ENCODE measurements around the gene SAMSN1.
A peak's percentile ranks its signal among the peaks of the same experiment; 100 is the strongest.
"Not testable (repeated sequence)": the region's sequence is repeated elsewhere in the genome, so short reads cannot be mapped to it uniquely, and the experiment has no call there.

Gene SAMSN1

DNA sequence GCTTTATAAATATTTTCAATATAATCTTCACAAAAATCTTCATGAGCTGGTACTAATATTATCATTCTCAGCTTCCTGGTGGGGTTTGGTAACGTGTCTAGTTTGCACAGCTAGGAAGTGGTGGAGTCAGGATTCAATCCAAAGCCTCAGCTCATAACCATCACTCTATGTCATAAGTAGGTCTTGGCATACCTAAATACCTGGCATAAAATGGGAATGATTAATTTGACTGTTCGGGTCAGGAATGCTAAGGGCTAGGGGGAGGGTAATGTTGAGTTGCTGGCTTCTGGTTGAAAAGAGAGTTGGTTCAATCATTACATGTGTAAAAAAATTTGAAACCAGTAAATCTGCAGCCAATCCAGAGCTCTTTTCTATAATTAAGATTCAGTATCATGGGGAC lies 5.6 kb upstream of the SAMSN1 start:
- ATAC-seq (ENCODE audit: low read depth), result no peak
- no peaks in the 10 kb centered on the region for H3K27me3 Mint-ChIP-seq
- DNase-seq (ENCODE audit: low spot score in 2 of 2), result no peak
- peaks cover 37% of the 10 kb centered on the region for H3K4me1 Mint-ChIP-seq
- H3K27ac Mint-ChIP-seq, result no peak overlapping the region
- H3K36me3 Mint-ChIP-seq, result no peaks in the 10 kb centered on the region
- no peaks in the 10 kb centered on the region for H3K9me3 Mint-ChIP-seq
- H3K4me3 Mint-ChIP-seq, result no peak overlapping the region

DNA sequence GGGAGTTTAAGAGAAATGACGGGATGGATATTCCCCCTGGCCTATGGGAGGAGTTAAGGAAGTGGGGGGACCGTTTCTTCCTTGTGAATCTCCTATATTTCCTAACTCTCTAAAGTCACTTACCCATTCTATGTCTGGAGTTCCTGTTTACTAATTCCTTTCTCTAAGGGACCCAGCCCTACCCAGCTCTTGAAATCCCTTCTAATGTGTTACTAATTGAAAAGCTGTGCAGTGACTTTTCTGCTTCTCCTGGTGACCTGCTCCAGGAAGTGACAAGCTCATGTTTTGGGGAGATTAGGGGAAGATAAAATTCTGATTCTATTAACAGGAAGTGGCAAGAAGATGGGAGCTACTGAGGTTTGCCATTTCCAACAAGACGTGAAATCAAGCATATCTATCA lies 4.0 kb upstream of the SAMSN1 start:
- Mint-ChIP-seq H3K27ac (no peak overlapping the region), H3K36me3 (no peaks in the 10 kb centered on the region), H3K4me1 (peaks cover 27% of the 10 kb centered on the region), H3K9me3 (no peaks in the 10 kb centered on the region), H3K27me3 (no peaks in the 10 kb centered on the region), H3K4me3 (no peak overlapping the region)
- no peak for DNase-seq (ENCODE audit: low spot score in 2 of 2)
- no peak for ATAC-seq (ENCODE audit: low read depth)

DNA sequence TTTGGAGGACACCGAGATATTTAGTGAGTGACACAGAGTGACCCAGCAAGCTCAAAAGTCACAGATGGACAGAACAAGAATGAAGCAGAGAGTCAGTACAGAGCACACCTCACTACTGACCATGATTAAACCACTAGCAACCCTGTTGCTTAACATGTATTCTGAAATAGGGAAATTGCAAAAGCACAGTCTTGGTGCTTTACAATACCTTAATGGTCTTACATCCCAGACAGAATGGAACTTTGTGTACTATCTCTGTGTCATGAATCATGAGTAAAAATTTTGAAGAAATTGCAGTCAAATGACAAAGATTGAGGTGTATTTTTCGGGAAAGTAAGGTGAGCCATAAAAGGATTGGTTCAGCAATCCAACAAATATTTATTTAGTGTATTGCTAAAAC lies 2.7 kb upstream of the SAMSN1 start:
- H3K9me3 Mint-ChIP-seq, result no peaks in the 10 kb centered on the region
- H3K4me3 Mint-ChIP-seq, result no peak overlapping the region
- H3K27me3 Mint-ChIP-seq, result no peaks in the 10 kb centered on the region
- H3K36me3 Mint-ChIP-seq, result no peaks in the 10 kb centered on the region
- H3K4me1 Mint-ChIP-seq, result peaks cover 21% of the 10 kb centered on the region
- DNase-seq (ENCODE audit: low spot score in 2 of 2) (no peak), ATAC-seq (ENCODE audit: low read depth) (no peak)
- no peak overlapping the region for H3K27ac Mint-ChIP-seq

DNA sequence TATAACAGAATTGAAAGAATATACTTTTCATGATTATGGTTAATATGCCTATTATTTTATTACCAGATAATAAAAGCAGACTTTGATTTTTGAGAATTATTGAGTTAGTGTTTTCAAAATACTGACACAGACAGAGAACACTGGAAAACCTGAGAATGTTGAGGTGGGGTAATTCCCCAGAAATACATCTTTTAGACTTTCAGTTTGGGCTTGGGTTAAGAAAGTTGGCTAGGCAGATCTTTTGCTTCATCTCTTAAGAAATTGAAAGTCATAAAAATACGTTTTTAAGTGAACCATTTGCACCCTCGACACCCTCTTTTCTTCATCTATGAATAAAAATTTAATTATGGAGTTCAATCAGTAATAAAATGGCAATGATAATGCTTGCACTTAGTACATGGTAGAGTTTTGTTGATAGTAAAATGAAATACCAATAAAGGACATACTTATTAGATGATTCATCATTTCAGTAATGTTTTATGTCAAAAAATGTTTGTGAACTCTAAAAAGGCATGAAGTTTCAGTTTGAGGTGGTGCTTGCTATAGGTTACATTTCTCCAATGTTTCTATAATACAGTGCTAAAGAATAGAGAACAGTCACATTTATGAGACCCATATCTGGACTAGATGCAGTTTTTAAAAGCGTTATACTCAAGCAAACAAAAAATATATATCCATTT lies 1.9 kb upstream of the SAMSN1 start:
- H3K27me3 Mint-ChIP-seq, result no peaks in the 10 kb centered on the region
- no peaks in the 10 kb centered on the region for H3K9me3 Mint-ChIP-seq
- H3K36me3 Mint-ChIP-seq, result no peaks in the 10 kb centered on the region
- no peak overlapping the region for H3K4me3 Mint-ChIP-seq
- ATAC-seq (ENCODE audit: low read depth), result no peak
- DNase-seq (ENCODE audit: low spot score in 2 of 2), result no peak
- peaks cover 19% of the 10 kb centered on the region for H3K4me1 Mint-ChIP-seq
- H3K27ac Mint-ChIP-seq, result no peak overlapping the region

DNA sequence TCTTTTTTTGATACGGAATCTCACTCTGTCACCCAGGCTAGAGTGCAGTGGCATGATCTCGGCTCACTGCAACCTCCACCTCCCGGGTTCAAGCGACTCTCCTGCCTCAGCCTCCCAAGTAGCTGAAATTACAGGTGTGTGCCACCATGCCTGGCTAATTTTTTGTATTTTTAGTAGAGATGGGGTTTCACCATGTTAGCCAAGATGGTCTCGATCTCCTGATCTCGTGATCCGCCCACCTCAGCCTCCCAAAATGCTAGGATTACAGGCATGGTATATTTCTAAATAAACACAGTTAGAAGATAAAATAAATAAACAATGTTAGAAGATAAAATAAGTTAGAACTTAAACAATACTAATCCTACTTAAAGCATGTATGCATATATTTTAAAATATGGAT lies 604 bp upstream of the SAMSN1 start:
- Mint-ChIP-seq H3K4me3 (peak overlapping the region; percentile 24), H3K4me1 (peaks cover 28% of the 10 kb centered on the region)
- H3K9me3 Mint-ChIP-seq; H3K27me3 Mint-ChIP-seq; H3K36me3 Mint-ChIP-seq; H3K27ac Mint-ChIP-seq; ATAC-seq (ENCODE audit: low read depth); DNase-seq (ENCODE audit: low spot score in 2 of 2): not testable (repeated sequence)

DNA sequence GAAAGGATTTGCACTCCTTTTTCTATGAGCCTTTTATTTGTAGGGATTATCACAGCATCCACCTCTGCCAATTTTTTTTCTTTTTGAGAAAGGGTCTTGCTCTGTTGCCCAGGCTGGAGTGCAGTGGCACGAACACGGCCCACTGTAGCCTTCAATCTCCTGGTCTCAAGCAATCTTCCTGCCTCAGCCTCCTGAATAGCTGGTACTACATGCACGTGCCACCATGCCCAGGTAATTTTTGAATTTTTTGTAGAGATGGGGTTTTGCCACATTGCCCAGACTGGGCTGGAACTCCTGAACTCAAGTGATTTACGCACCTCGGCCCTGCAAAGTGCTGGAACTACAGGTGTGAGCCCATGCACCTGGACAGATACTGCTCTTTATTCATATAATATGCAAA lies 2.1 kb downstream of the SAMSN1 start:
- peak overlapping the region; percentile 81 for H3K4me3 Mint-ChIP-seq
- H3K27me3 Mint-ChIP-seq, result no peaks in the 10 kb centered on the region
- H3K27ac Mint-ChIP-seq, result peak overlapping the region; percentile 95
- no peak for DNase-seq (ENCODE audit: low spot score in 2 of 2)
- ATAC-seq (ENCODE audit: low read depth), result no peak
- H3K4me1 Mint-ChIP-seq, result peaks cover 33% of the 10 kb centered on the region
- H3K36me3 Mint-ChIP-seq, result peaks cover 5% of the 10 kb centered on the region
- H3K9me3 Mint-ChIP-seq, result no peaks in the 10 kb centered on the region

DNA sequence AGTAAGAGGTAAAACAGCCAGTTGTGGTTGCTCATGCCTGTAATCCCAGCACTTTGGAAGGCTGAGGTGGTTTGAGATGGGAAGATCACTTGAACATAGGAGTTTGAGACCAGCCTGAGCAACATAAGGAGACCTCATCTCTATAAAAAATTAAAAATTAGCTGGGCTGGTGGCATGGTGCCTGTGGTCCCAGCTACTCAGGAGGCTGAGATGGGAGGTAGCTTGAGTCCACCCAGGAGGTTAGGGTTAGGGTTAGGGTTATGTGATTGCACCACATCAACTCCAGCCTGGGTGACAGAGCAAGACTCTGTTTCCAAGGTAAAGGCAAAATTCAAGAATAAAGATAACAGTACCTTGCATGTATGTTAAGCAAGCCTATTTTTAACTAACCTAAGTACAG lies 3.5 kb downstream of the SAMSN1 start:
- ATAC-seq (ENCODE audit: low read depth), result no peak

DNA sequence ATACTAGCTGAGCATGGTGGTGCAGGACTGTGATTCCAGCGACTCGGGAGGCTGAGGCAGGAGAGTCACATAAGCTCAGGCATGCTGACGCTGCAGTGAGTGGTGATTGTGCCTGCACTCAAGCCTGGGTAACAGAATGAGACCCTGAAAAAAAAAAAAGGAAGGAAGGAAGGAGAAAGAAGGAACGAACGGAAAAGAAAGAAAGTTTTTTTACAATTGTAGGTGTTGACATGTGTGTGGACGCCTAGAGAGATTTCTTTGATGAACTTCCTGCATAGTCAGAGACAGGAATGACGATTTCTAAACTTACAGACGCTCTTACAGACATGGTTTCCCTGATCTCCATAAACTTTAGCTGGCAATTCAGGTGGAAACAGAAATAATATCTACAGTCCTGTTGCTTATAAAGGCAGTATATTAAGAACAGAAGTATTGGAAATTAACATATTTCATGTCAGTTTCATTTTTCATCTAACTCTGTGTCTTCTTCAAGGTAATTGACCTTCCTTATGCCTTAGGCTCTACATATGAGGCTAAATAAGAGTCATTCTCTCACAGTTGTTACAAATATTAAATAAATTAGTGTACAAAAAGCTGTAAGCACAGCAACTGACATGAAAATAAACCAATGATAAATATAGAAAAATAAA lies 4.1 kb downstream of the SAMSN1 start:
- ATAC-seq (ENCODE audit: low read depth) (peak; percentile 39), DNase-seq (ENCODE audit: low spot score in 2 of 2) (no peak)
- H3K4me1 Mint-ChIP-seq, result peaks cover 33% of the 10 kb centered on the region
- peak overlapping the region; percentile 98 for H3K4me3 Mint-ChIP-seq
- H3K36me3 Mint-ChIP-seq, result peaks cover 9% of the 10 kb centered on the region
- H3K27me3 Mint-ChIP-seq, result no peaks in the 10 kb centered on the region
- H3K27ac Mint-ChIP-seq, result peak overlapping the region; percentile 95
- peaks cover 2% of the 10 kb centered on the region for H3K9me3 Mint-ChIP-seq

More for the DNA sequence above, 3.5 kb downstream of the SAMSN1 start:
- H3K27ac Mint-ChIP-seq, result peak overlapping the region; percentile 95
- DNase-seq (ENCODE audit: low spot score in 2 of 2), result no peak
- peaks cover 5% of the 10 kb centered on the region for H3K36me3 Mint-ChIP-seq
- peaks cover 35% of the 10 kb centered on the region for H3K4me1 Mint-ChIP-seq
- H3K4me3 Mint-ChIP-seq, result peak overlapping the region; percentile 62
- H3K9me3 Mint-ChIP-seq, result no peaks in the 10 kb centered on the region
- no peaks in the 10 kb centered on the region for H3K27me3 Mint-ChIP-seq

DNA sequence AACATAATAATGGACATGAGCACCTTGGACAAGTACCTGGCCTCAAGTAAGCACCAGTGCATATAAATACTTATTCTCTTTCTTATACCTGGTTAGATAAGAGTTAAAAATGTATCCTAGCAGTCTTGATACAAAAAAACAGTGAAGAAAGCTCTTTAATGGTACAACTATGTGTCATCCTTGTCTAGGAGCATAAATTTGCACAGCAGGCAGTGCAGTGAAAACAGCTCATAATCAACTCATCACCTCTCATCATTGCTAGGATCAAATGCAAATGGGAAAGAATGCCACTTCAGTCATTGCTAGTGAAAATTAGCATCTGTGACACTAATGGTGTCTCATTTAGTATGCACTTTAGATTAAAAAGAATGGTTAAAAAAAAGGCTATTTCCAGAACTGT lies 7.6 kb downstream of the SAMSN1 start:
- Mint-ChIP-seq H3K27me3 (no peaks in the 10 kb centered on the region), H3K27ac (peak overlapping the region; percentile 73), H3K4me1 (peaks cover 52% of the 10 kb centered on the region), H3K36me3 (peaks cover 17% of the 10 kb centered on the region), H3K9me3 (peaks cover 2% of the 10 kb centered on the region), H3K4me3 (no peak overlapping the region)
- no peak for ATAC-seq (ENCODE audit: low read depth)
- no peak for DNase-seq (ENCODE audit: low spot score in 2 of 2)

DNA sequence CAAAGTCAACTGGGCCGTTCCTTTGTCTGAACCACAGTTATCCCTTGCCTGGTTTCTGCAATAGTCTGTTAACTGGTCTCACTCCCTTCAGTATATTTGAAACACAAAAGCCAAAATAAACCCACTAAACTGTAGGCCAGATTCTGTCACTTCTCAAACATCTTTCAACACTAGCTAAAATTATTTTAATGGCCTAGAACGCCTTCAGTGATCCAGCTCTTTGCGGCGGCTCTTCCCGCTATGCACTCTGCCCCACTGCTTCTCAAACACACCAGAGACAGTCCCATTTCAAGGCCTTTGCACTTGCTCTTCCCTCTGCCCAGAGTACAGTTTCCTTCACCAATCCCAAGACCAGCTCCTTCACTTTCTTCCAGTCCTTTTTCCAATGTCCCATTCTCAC lies 9.2 kb downstream of the SAMSN1 start:
- Mint-ChIP-seq H3K27ac (peak overlapping the region; percentile 4), H3K4me1 (peaks cover 49% of the 10 kb centered on the region), H3K36me3 (peaks cover 17% of the 10 kb centered on the region), H3K4me3 (no peak overlapping the region), H3K27me3 (no peaks in the 10 kb centered on the region), H3K9me3 (peaks cover 2% of the 10 kb centered on the region)
- no peak for DNase-seq (ENCODE audit: low spot score in 2 of 2)
- no peak for ATAC-seq (ENCODE audit: low read depth)

DNA sequence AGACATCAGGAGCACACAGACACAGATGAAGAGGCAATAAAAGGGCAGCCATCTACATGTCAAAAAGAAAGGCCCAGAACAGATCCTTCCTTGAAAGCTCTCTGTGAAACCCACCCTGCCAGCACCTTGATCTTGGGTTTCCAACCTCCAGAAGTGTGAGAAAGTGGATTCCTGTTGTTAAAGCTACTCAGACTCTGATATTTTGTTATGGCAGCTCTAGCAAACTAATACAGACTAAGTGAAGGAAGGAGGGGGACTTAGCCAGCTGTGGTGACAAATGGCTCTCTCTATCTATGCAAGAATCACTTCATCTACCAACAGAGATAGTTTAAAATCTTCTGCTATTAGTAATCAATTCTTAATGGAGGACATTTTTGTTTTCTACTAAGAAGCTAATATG lies 10.4 kb downstream of the SAMSN1 start:
- Mint-ChIP-seq H3K27ac (peak overlapping the region; percentile 100), H3K36me3 (peaks cover 17% of the 10 kb centered on the region), H3K4me1 (peaks cover 47% of the 10 kb centered on the region), H3K9me3 (peaks cover 2% of the 10 kb centered on the region), H3K4me3 (no peak overlapping the region), H3K27me3 (no peaks in the 10 kb centered on the region)
- DNase-seq (ENCODE audit: low spot score in 2 of 2) (no peak), ATAC-seq (ENCODE audit: low read depth) (no peak)

DNA sequence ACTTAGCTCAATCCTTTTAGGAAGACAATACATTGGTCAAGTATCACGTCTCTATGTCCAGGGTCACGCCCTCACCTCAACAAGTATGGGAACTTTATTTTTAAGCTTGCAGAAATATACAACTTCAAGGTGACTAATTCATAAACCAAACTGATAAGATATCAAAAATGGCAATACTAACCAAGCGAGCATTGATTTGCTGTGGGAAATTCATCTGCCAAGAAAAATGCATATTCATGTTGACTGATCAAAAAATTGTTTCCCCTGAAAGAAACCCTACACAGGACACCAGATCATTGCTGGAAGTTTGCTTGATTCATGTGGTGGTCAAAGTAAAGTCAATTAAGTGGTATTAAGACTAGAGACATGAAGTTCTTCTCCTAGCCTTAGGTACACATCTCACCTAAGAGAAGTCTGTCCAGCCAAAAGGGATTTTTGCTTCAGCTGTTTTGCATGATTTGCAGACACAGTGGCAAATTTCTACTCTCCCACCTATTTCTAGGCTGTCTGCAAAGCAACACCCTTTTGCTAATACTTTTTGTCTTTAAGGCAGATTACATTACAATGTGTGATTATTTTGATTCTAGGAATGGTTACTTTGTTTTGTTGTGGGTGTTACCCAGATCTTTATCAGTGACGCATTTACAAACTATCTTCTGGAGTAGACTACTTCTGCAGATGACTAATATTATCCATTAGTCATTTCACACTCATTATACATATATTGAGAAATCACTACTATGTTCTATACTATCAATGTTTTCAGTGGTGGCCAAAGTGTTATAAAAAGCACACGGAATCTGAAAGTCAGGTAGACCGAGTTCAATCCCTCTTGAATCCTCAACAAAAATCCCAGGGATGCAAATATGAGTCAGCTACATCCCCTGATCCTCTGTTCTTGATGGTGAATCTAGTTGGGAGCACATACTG lies 12.4 kb downstream of the SAMSN1 start:
- peak; percentile 76 for ATAC-seq (ENCODE audit: low read depth)
- Mint-ChIP-seq H3K4me3 (peak overlapping the region; percentile 92), H3K9me3 (peaks cover 2% of the 10 kb centered on the region), H3K36me3 (peaks cover 12% of the 10 kb centered on the region), H3K27ac (peak overlapping the region; percentile 100), H3K27me3 (no peaks in the 10 kb centered on the region), H3K4me1 (peaks cover 46% of the 10 kb centered on the region)
- DNase-seq (ENCODE audit: low spot score in 2 of 2), result peak; percentile 25 to 48

DNA sequence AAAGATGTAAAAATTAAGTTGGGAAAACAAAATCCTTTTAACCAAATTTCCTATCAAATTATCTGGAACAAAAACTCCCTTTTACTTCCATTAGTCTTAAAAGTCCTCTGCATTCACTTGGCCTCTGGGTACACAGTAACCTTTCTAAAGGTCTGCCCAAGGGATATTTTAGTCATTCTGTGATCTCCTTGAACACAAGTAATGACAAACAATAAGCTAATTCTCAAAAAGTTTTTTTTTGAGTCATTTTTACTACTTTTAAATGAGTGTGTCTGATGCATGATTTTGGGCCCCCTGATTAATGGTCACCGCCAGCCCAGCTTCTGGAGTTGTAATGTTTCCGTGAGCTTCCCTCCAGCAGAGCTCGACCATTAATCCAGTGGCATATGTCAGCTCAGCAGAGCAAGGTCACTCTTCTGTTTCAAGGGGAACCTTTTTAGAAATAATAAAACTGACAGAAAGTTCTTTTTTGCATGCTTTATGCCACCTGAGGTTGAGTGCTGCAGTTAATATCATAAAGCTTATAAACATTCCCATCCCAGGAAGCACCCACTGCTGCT lies 14.3 kb downstream of the SAMSN1 start:
- Mint-ChIP-seq H3K27me3 (no peaks in the 10 kb centered on the region), H3K4me3 (no peak overlapping the region), H3K27ac (peak overlapping the region; percentile 90), H3K4me1 (peaks cover 54% of the 10 kb centered on the region), H3K9me3 (no peaks in the 10 kb centered on the region), H3K36me3 (peaks cover 7% of the 10 kb centered on the region)
- DNase-seq (ENCODE audit: low spot score in 2 of 2), result no peak
- ATAC-seq (ENCODE audit: low read depth), result no peak

DNA sequence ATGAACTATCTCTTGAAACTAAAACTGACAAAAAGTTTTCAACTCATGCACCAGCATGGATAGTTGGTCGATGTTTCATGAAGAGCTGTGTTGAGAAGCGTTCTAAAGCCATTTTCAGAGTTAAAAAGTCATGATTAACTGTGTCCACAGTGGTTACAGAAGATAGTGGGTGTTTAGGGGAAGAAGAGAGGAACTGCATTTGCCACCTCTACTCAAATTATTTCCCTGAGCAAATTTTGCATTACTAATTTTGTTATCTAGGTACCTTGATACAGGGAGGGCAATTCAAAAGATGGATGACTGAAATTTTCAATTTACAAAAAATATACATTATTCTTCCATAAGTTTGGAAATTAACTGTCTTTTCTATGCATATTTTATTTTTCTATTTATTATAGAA lies 15.5 kb downstream of the SAMSN1 start:
- ATAC-seq (ENCODE audit: low read depth) (peak; percentile 5), DNase-seq (ENCODE audit: low spot score in 2 of 2) (no peak)
- no peaks in the 10 kb centered on the region for H3K27me3 Mint-ChIP-seq
- H3K36me3 Mint-ChIP-seq, result peaks cover 4% of the 10 kb centered on the region
- peak overlapping the region; percentile 63 for H3K27ac Mint-ChIP-seq
- H3K9me3 Mint-ChIP-seq, result no peaks in the 10 kb centered on the region
- H3K4me1 Mint-ChIP-seq, result peaks cover 53% of the 10 kb centered on the region
- peak overlapping the region; percentile 54 for H3K4me3 Mint-ChIP-seq

Data from memory B cell (primary cell).